IPS-11a (cell line): Measurements from ENCODE around the gene RAB11A.

ENCODE experiments used
- H3K4me3 ChIP-seq: one replicate; pipeline ENCODE4 v1.5.1; 2013; ENCODE audit warnings: low read depth, low read length, control low read depth

Gene RAB11A

GRCh38 chr15:65914981-65915925 is 46.0 kb downstream of the RAB11A start:
- no peak overlapping the region for H3K4me3 ChIP-seq

- H3K4me3 ChIP-seq, result no peak overlapping the region
These were observed 46.9 kb downstream of the RAB11A start for GRCh38 chr15:65916041-65916663.

- no peak overlapping the region for H3K4me3 ChIP-seq
These were observed 47.5 kb downstream of the RAB11A start for GRCh38 chr15:65916664-65917406.

GRCh38 chr15:65917407-65917756 is 48.1 kb downstream of the RAB11A start:
- no peak overlapping the region for H3K4me3 ChIP-seq

- no peak overlapping the region for H3K4me3 ChIP-seq
These were observed 48.6 kb downstream of the RAB11A start for GRCh38 chr15:65917936-65918335.

- no peak overlapping the region for H3K4me3 ChIP-seq
These were observed 49.1 kb downstream of the RAB11A start for GRCh38 chr15:65918357-65918920.

GRCh38 chr15:65918945-65919344 is 49.7 kb downstream of the RAB11A start:
- H3K4me3 ChIP-seq, result no peak overlapping the region

GRCh38 chr15:65919353-65919752 is 50.1 kb downstream of the RAB11A start:
- H3K4me3 ChIP-seq, result no peak overlapping the region

GRCh38 chr15:65920121-65920520 is 50.8 kb downstream of the RAB11A start:
- no peak overlapping the region for H3K4me3 ChIP-seq

- H3K4me3 ChIP-seq, result no peak overlapping the region
These were observed 51.6 kb downstream of the RAB11A start for GRCh38 chr15:65920825-65921309.

- no peak overlapping the region for H3K4me3 ChIP-seq
These were observed 52.5 kb downstream of the RAB11A start for GRCh38 chr15:65921780-65922179.

- H3K4me3 ChIP-seq, result no peak overlapping the region
These were observed 53.3 kb downstream of the RAB11A start for GRCh38 chr15:65922621-65923020.

GRCh38 chr15:65923264-65923663 is 54.0 kb downstream of the RAB11A start:
- no peak overlapping the region for H3K4me3 ChIP-seq

- H3K4me3 ChIP-seq, result no peak overlapping the region
These were observed 54.7 kb downstream of the RAB11A start for GRCh38 chr15:65924004-65924403.

- H3K4me3 ChIP-seq, result no peak overlapping the region
These were observed 56.0 kb downstream of the RAB11A start for GRCh38 chr15:65925338-65925737.

- H3K4me3 ChIP-seq, result no peak overlapping the region
These were observed 57.2 kb downstream of the RAB11A start for GRCh38 chr15:65926459-65926858.

GRCh38 chr15:65926899-65927298 is 57.6 kb downstream of the RAB11A start:
- H3K4me3 ChIP-seq, result no peak overlapping the region

- H3K4me3 ChIP-seq, result no peak overlapping the region
These were observed 58.3 kb downstream of the RAB11A start for GRCh38 chr15:65927545-65927944.

GRCh38 chr15:65929573-65929972 is 60.3 kb downstream of the RAB11A start:
- H3K4me3 ChIP-seq, result no peak overlapping the region

- H3K4me3 ChIP-seq, result no peak overlapping the region
These were observed 60.8 kb downstream of the RAB11A start for GRCh38 chr15:65930134-65930533.

- H3K4me3 ChIP-seq, result no peak overlapping the region
These were observed 61.9 kb downstream of the RAB11A start for GRCh38 chr15:65931221-65931620.
